Neural cell (in vitro differentiated cells): ENCODE data around the gene CSRNP2. TPM values are rescaled to one million over a fixed set of nuclear protein-coding genes. Genes with fewer than 3 reads are reported as not detected.

Source experiments
- H2AFZ ChIP-seq: fragments of 200-600, 300-800 bp; sonication (generic), shearing (Covaris generic); 2 replicates; pipeline ENCODE4 v1.6.0; 2014; ENCODE audit warnings: low read depth, mild to moderate bottlenecking, antibody characterized with exemption, low read length, moderate library complexity
- H3F3A ChIP-seq: fragments of 200-600 bp; shearing (Covaris generic); 2 replicates; pipeline ENCODE4 v1.6.1; 2016; ENCODE audit warnings: mild to moderate bottlenecking, moderate library complexity, mixed read lengths, antibody characterized with exemption, low read length; ENCODE audit not compliant: insufficient read depth, poor library complexity, severe bottlenecking
- H3K27ac ChIP-seq: fragments of 200-600, 300-800 bp; sonication (generic), shearing (Covaris generic); 2 replicates; pipeline ENCODE4 v1.5.1; 2014; ENCODE audit warnings: mild to moderate bottlenecking, low read length, moderate library complexity
- H3K27me3 ChIP-seq: fragments of 300-800, 200-600 bp; sonication (generic), shearing (Covaris generic); 2 replicates; pipeline ENCODE4 v1.6.0; 2014; ENCODE audit warnings: mild to moderate bottlenecking, low read depth, low read length, moderate library complexity; ENCODE audit not compliant: insufficient read depth
- H3K36me3 ChIP-seq: fragments of 300-800, 200-600 bp; sonication (generic), shearing (Covaris generic); 2 replicates; pipeline ENCODE4 v1.5.1; 2014; ENCODE audit warnings: mild to moderate bottlenecking, antibody characterized with exemption, low read length, moderate library complexity; ENCODE audit not compliant: insufficient read depth
- H3K4me2 ChIP-seq: fragments of 300-800, 200-600 bp; sonication (generic), shearing (Covaris generic); 2 replicates; pipeline ENCODE4 v1.6.0; 2014; ENCODE audit warnings: mild to moderate bottlenecking, low read length
- H3K4me3 ChIP-seq: fragments of 300-800, 200-600 bp; sonication (generic), shearing (Covaris generic); 2 replicates; pipeline ENCODE4 v1.5.1; 2014; ENCODE audit warnings: mild to moderate bottlenecking, low read length, moderate library complexity
- H3K79me2 ChIP-seq: fragments of 200-600 bp; shearing (Covaris generic); replicated peaks from 2 replicates; pipeline ENCODE4 v1.6.0; 2014; ENCODE audit warnings: mild to moderate bottlenecking, low read length, moderate library complexity; ENCODE audit not compliant: insufficient read depth
- H3K9ac ChIP-seq: fragments of 300-800, 200-600 bp; sonication (generic), shearing (Covaris generic); 2 replicates; pipeline ENCODE4 v1.6.1; 2016; ENCODE audit warnings: mild to moderate bottlenecking, low read length, mixed read lengths
- H3K9me2 ChIP-seq: fragments of 200-600 bp; shearing (Covaris generic); 2 replicates; pipeline ENCODE4 v1.6.1; 2016; ENCODE audit warnings: mild to moderate bottlenecking, low read length, mixed read lengths; ENCODE audit not compliant: insufficient read depth
- H3K9me3 ChIP-seq: fragments of 200-600, 300-800 bp; sonication (generic), shearing (Covaris generic); 2 replicates; pipeline ENCODE4 v1.6.1; 2016; ENCODE audit warnings: mild to moderate bottlenecking, mixed run types, low read length, moderate library complexity, mixed read lengths
- H4K20me1 ChIP-seq: fragments of 200-600 bp; shearing (Covaris generic); 2 replicates; pipeline ENCODE4 v1.6.1; 2016; ENCODE audit warnings: mild to moderate bottlenecking, mixed run types; ENCODE audit not compliant: insufficient read depth
- EP300 ChIP-seq: fragments of 450-650 bp; conservative IDR thresholded peaks from 2 replicates; pipeline ENCODE4 v1.6.1; 2014; ENCODE audit warnings: antibody characterized with exemption, mild to moderate bottlenecking, moderate library complexity; ENCODE audit not compliant: poor library complexity, severe bottlenecking
- EZH2 ChIP-seq: fragments of 200-600, 300-800 bp; shearing (Covaris generic), sonication (generic); IDR thresholded peaks from 2 replicates; pipeline ENCODE4 v1.6.1; 2014; ENCODE audit warnings: antibody characterized with exemption, low read length, borderline replicate concordance, mild to moderate bottlenecking; ENCODE audit not compliant: insufficient read depth, poor library complexity, severe bottlenecking
- MXI1 ChIP-seq: fragments of 450-650 bp; conservative IDR thresholded peaks from 2 replicates; pipeline ENCODE4 v1.6.1; 2014; ENCODE audit warnings: antibody characterized with exemption, mild to moderate bottlenecking; ENCODE audit not compliant: poor library complexity, severe bottlenecking
- POLR2AphosphoS5 ChIP-seq: IDR thresholded peaks from 2 replicates; pipeline ENCODE4 v1.6.1; 2012
- RAD21 ChIP-seq: fragments of 450-650 bp; conservative IDR thresholded peaks from 2 replicates; pipeline ENCODE4 v1.6.1; 2014; ENCODE audit warnings: antibody characterized with exemption, mild to moderate bottlenecking, moderate library complexity
- REST ChIP-seq: IDR thresholded peaks from 2 replicates; pipeline ENCODE4 v1.6.1; 2012; ENCODE audit warnings: borderline replicate concordance
- SMC3 ChIP-seq: fragments of 450-650 bp; conservative IDR thresholded peaks from 2 replicates; pipeline ENCODE4 v1.6.1; 2014; ENCODE audit warnings: antibody characterized with exemption, mild to moderate bottlenecking, moderate library complexity; ENCODE audit not compliant: poor library complexity
- TAF1 ChIP-seq: IDR thresholded peaks from 2 replicates; pipeline ENCODE4 v1.6.1; 2012; ENCODE audit warnings: low read depth
- polyA plus RNA-seq: library from polyadenylated mRNA; depleted of rRNA; stranded (reverse); fragments of >200 nt; gene quantifications from 2 replicates; pipeline ENCODE4 v1.2.3, GENCODE V29; 2014
- TF ChIP-seq, protein P1 (sequence below): fragments of 450-650 bp; IDR thresholded peaks from 2 replicates; pipeline ENCODE4 v1.5.1; 2014; ENCODE audit warnings: antibody characterized with exemption, mild to moderate bottlenecking, moderate library complexity; ENCODE audit not compliant: poor library complexity, severe bottlenecking

CSRNP2 gene
- polyA plus RNA-seq, 1 donor from 2014 or later = 114 TPM

DNA sequence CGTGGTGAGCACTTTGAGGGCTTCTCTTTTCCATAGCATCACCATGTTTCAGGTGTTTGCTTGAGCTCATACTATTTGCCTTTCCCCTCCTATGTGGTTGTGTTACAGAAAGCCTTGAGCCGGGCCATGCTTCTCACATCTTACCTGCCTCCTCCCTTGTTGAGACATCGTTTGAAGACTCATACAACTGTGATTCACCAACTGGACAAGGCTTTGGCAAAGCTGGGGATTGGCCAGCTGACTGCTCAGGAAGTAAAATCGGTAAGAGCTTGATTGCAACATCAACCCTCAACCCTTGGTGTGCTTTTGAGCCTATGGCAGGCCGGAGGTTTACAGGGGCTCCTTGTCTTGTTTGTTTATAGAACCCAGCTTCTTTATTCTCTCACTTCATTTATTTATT is 27.2 kb downstream of the CSRNP2 start:
- H3K36me3 ChIP-seq = peaks cover 4% of the 10 kb centered on the region
- no peaks in the 10 kb centered on the region for H3K79me2 ChIP-seq
- H3F3A ChIP-seq = no peaks in the 10 kb centered on the region
- H4K20me1 ChIP-seq = no peaks in the 10 kb centered on the region
- no peak overlapping the region for H3K27ac ChIP-seq
- H3K9me2 ChIP-seq = no peaks in the 10 kb centered on the region
- no peak overlapping the region for H3K4me3 ChIP-seq
- H3K9me3 ChIP-seq = no peaks in the 10 kb centered on the region
- H3K4me2 ChIP-seq = no peak overlapping the region
- no peak overlapping the region for H3K9ac ChIP-seq
- no peak for TF ChIP-seq REST
- TF ChIP-seq MXI1 = no peak
- TF ChIP-seq, protein P1, sequence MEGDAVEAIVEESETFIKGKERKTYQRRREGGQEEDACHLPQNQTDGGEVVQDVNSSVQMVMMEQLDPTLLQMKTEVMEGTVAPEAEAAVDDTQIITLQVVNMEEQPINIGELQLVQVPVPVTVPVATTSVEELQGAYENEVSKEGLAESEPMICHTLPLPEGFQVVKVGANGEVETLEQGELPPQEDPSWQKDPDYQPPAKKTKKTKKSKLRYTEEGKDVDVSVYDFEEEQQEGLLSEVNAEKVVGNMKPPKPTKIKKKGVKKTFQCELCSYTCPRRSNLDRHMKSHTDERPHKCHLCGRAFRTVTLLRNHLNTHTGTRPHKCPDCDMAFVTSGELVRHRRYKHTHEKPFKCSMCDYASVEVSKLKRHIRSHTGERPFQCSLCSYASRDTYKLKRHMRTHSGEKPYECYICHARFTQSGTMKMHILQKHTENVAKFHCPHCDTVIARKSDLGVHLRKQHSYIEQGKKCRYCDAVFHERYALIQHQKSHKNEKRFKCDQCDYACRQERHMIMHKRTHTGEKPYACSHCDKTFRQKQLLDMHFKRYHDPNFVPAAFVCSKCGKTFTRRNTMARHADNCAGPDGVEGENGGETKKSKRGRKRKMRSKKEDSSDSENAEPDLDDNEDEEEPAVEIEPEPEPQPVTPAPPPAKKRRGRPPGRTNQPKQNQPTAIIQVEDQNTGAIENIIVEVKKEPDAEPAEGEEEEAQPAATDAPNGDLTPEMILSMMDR = no peak
- no peak for TF ChIP-seq EP300
- TF ChIP-seq POLR2AphosphoS5 = no peak
- no peak for TF ChIP-seq EZH2
- TF ChIP-seq TAF1 = no peak
- no peak for TF ChIP-seq SMC3
- no peak for TF ChIP-seq RAD21
- H2AFZ ChIP-seq = no peak overlapping the region
- H3K27me3 ChIP-seq = no peaks in the 10 kb centered on the region

DNA sequence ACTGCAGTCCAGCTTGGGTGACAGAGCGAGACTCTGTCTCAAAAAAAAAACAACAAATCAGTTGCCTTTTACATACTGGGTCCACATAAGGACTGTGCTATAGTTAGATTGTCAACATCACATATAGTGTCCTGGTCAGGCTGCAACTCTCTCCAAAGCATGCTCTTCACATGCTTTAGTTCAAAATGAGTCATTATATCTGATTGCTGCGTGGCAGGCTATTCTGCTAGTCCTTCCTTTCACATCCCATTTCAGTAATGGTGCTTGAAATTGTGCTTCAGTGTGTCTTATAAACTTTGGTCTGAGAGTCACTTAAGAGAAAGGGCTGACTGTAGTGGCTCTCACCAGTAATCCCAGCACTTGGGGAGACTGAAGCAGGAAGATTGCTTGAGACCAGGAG is 28.3 kb downstream of the CSRNP2 start:
- Histone ChIP-seq H3K27me3 (no peaks in the 10 kb centered on the region), H3K4me3 (no peak overlapping the region), H3K4me2 (no peak overlapping the region), H3K27ac (no peak overlapping the region), H3F3A (no peaks in the 10 kb centered on the region), H3K9me3 (no peaks in the 10 kb centered on the region), H2AFZ (no peak overlapping the region), H3K79me2 (no peaks in the 10 kb centered on the region), H3K9me2 (no peaks in the 10 kb centered on the region), H3K36me3 (peaks cover 4% of the 10 kb centered on the region), H4K20me1 (no peaks in the 10 kb centered on the region), H3K9ac (no peak overlapping the region)
- TF ChIP-seq RAD21 (no peak), REST (no peak), SMC3 (no peak), TAF1 (no peak), MXI1 (no peak), EP300 (no peak), EZH2 (no peak), POLR2AphosphoS5 (no peak)
- TF ChIP-seq, protein P1 = no peak
